PC-9 (cell line): ENCODE results near the gene SYCN. TPM values are rescaled to one million over a fixed set of nuclear protein-coding genes. Genes with fewer than 3 reads are reported as not detected.

Source experiments
- BruUV-seq: library from RNA; stranded (reverse); fragments of 400-500 nt; replicated peaks from 2 replicates; lab custom pipeline; 2021; lab: Mats Ljungman, UMichigan
- CTCF ChIA-PET: fragments of 300-600 bp; sonication (Branson Sonifier 250); formaldehyde crosslinking; loops from one replicate; lab custom pipeline; 2022; ENCODE audit warnings: antibody characterized with exemption; lab: Charles Lee
- POLR2A ChIA-PET: fragments of 300-600 bp; sonication (Branson Sonifier 250); formaldehyde crosslinking; loops from one replicate; lab custom pipeline; 2022; ENCODE audit warnings: antibody characterized with exemption; ENCODE audit not compliant: unreplicated experiment; lab: Charles Lee
- DNase-seq, 2 experiments: peaks; one replicate each; pipeline versions ENCODE4 v3.0.0 to v3.0.0-alpha.2; 2015 to 2022; ENCODE audit warnings: mixed read lengths in 1 of 2
- H2AFZ ChIP-seq: fragments of 200-600 bp; sonication (generic); 2 replicates; pipeline ENCODE4 v1.8.1; 2017; ENCODE audit warnings: antibody characterized with exemption
- H3F3A ChIP-seq: fragments of 200-600 bp; sonication (generic); 2 replicates; pipeline ENCODE4 v1.8.1; 2017; ENCODE audit warnings: antibody characterized with exemption, mild to moderate bottlenecking, low read depth; ENCODE audit not compliant: insufficient read depth
- H3K27ac ChIP-seq: fragments of 200-600 bp; sonication (generic); 2 replicates; pipeline ENCODE4 v1.6.1; 2016; ENCODE audit warnings: mixed run types
- H3K27me3 ChIP-seq: fragments of 200-600 bp; sonication (generic); 2 replicates; pipeline ENCODE4 v1.6.1; 2016; ENCODE audit warnings: low read depth, mixed run types; ENCODE audit not compliant: insufficient read depth
- H3K36me3 ChIP-seq: fragments of 200-600 bp; sonication (generic); 2 replicates; pipeline ENCODE4 v1.6.1; 2016; ENCODE audit warnings: low read depth, mixed run types
- H3K4me1 ChIP-seq: fragments of 200-600 bp; sonication (generic); replicated peaks from 2 replicates; pipeline ENCODE4 v1.6.1; 2016; ENCODE audit warnings: mixed run types; ENCODE audit not compliant: insufficient read depth
- H3K4me2 ChIP-seq: fragments of 200-600 bp; sonication (generic); 2 replicates; pipeline ENCODE4 v1.6.1; 2017; ENCODE audit warnings: mixed run types
- H3K4me3 ChIP-seq: fragments of 200-600 bp; sonication (generic); 2 replicates; pipeline ENCODE4 v1.6.1; 2016; ENCODE audit warnings: mixed run types
- H3K79me2 ChIP-seq: fragments of 200-600 bp; sonication (generic); 2 replicates; pipeline ENCODE4 v1.6.1; 2017; ENCODE audit warnings: low read depth, mixed run types
- H3K9me2 ChIP-seq: fragments of 200-600 bp; sonication (generic); 2 replicates; pipeline ENCODE4 v1.8.1; 2017; ENCODE audit warnings: mild to moderate bottlenecking; ENCODE audit not compliant: insufficient read depth
- H3K9me3 ChIP-seq: fragments of 200-600 bp; sonication (generic); 2 replicates; pipeline ENCODE4 v1.8.1; 2016; ENCODE audit warnings: low read depth; ENCODE audit not compliant: insufficient read depth
- H4K20me1 ChIP-seq: fragments of 200-600 bp; sonication (generic); 2 replicates; pipeline ENCODE4 v1.8.1; 2017; ENCODE audit not compliant: insufficient read depth
- CTCF ChIP-seq: fragments of 200-600 bp; sonication (generic); conservative IDR thresholded peaks from 2 replicates; pipeline ENCODE4 v1.6.1; 2017; ENCODE audit warnings: mixed run types, antibody characterized with exemption, mild to moderate bottlenecking, moderate library complexity
- EZH2 ChIP-seq: fragments of 200-600 bp; sonication (generic); IDR thresholded peaks from 2 replicates; pipeline ENCODE4 v1.8.0; 2017; ENCODE audit warnings: antibody characterized with exemption, low read depth
- intact Hi-C: fragments of 100-400 bp; cut with micrococcal nuclease; formaldehyde crosslinking; loops from one replicate; pipeline ENCODE4 v1.10.0; 2022; ENCODE audit not compliant: unreplicated experiment
- total RNA-seq: library from RNA; stranded (reverse); gene quantifications from 2 replicates; pipeline ENCODE4 v1.2.3, GENCODE V29; 2021

SYCN gene
- total RNA-seq, 1 experiment from 2014 or later = not detected

GRCh38 chr19:39251846-39252245, 47.8 kb upstream of the SYCN start:
- intact Hi-C loops = no loop called here

DNA sequence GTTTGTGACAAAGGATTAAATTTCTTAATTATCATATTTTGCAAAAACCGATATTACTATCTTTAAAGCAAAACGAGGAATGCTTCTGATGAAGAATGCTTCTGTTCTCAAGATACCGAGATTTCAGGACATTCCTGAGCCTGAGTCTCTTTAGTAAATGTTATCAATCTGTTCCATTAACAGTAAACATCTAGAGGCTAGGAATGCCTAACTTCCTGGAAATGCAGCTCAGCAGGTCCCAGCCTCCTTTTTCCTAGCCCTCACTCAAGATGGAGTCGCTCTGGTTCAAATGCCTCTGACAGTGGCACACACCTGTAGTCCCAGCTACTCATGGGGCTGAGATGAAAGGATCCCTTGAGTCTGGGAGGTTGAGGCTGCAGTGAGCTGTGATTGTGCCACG, 47.0 kb upstream of the SYCN start:
- Histone ChIP-seq H3F3A (no peaks in the 10 kb centered on the region), H3K9me2 (no peaks in the 10 kb centered on the region), H3K4me3 (no peak overlapping the region), H3K27me3 (peaks cover 11% of the 10 kb centered on the region; the same call in 1 of the 2 replicates), H3K4me1 (no peaks in the 10 kb centered on the region), H3K79me2 (no peaks in the 10 kb centered on the region), H2AFZ (no peak overlapping the region), H3K9me3 (no peaks in the 10 kb centered on the region), H3K4me2 (no peak overlapping the region), H4K20me1 (no peaks in the 10 kb centered on the region), H3K36me3 (no peaks in the 10 kb centered on the region), H3K27ac (no peak overlapping the region)
- intact Hi-C loops = no loop called here
- no peak for TF ChIP-seq EZH2
- TF ChIP-seq CTCF = no peak
- CTCF ChIA-PET = interaction anchor here (0.7 kb wide), 2 partner anchors 56 to 62 kb away, joined by 4 to 20 read pairs; no protein-coding TSS in a partner anchor
- no TSS peak for BruUV-seq
- POLR2A ChIA-PET = no interaction called here
- no peak for DNase-seq

More at GRCh38 chr19:39251846-39252245, 47.8 kb upstream of the SYCN start:
- Histone ChIP-seq H3K9me2 (no peaks in the 10 kb centered on the region), H3K4me2 (no peak overlapping the region), H3K27ac (no peak overlapping the region), H3K36me3 (no peaks in the 10 kb centered on the region), H4K20me1 (no peaks in the 10 kb centered on the region), H2AFZ (no peak overlapping the region), H3K27me3 (peaks cover 11% of the 10 kb centered on the region; the same call in 1 of the 2 replicates), H3K79me2 (no peaks in the 10 kb centered on the region), H3K9me3 (no peaks in the 10 kb centered on the region), H3K4me1 (no peaks in the 10 kb centered on the region), H3F3A (no peaks in the 10 kb centered on the region), H3K4me3 (no peak overlapping the region)
- no peak for TF ChIP-seq EZH2
- no peak for TF ChIP-seq CTCF
- POLR2A ChIA-PET = no interaction called here
- DNase-seq = no peak
- CTCF ChIA-PET = interaction anchor here (0.6 to 0.7 kb wide), 2 partner anchors 61 to 276 kb away, joined by 3 to 20 read pairs; no protein-coding TSS in a partner anchor
- BruUV-seq = no TSS peak

DNA sequence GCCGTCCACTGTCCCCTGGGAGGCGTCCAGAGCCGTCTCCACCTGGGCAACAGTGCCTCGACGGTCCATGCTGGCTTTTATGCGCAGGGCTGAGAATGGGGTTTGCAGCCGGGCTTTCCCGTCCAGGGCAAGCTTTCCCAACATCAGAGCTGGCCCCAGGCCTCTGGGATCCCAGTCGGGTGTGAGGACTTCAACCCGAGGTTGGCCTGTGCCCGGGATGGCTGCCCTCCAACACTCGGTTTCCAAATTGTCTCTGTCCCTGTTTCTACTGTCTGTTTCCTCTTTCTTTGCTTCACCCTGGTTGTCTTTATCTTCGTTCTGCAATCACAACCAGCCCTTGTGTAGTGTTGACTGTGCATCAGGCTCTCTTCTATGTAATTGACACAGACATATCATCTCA, 44.7 kb upstream of the SYCN start, which contains the start of gene IFNL4:
IFNL4 (minus strand) TSS at position 51 of the 400 bp plus-strand sequence.
- Histone ChIP-seq H4K20me1 (no peaks in the 10 kb centered on the region), H3K36me3 (no peaks in the 10 kb centered on the region), H2AFZ (no peak within 1 kb of the TSS), H3K4me3 (no peak within 1 kb of the TSS), H3F3A (no peaks in the 10 kb centered on the region), H3K4me2 (no peak within 1 kb of the TSS), H3K4me1 (no peaks in the 10 kb centered on the region), H3K9me3 (no peaks in the 10 kb centered on the region), H3K9me2 (no peaks in the 10 kb centered on the region), H3K27me3 (peaks cover 11% of the 10 kb centered on the region; the same call in 1 of the 2 replicates), H3K27ac (no peak within 1 kb of the TSS), H3K79me2 (no peaks in the 10 kb centered on the region)
- TF ChIP-seq EZH2 (no peak), CTCF (no peak)
- no TSS peak for BruUV-seq
- CTCF ChIA-PET = no interaction called here
- POLR2A ChIA-PET = no interaction called here
- intact Hi-C loops = no loop called here
- no peak for DNase-seq
